GM21723 (cell line): ENCODE results near the gene TMEM31.
"Not testable (repeated sequence)": the region's sequence is repeated elsewhere in the genome, so short reads cannot be mapped to it uniquely, and the experiment has no call there.

Source experiments
- ATAC-seq: cut with Tn5 transposase; IDR thresholded peaks from one replicate; pipeline ENCODE4 v1.9.1; 2021; ENCODE audit warnings: mild to moderate bottlenecking, moderate library complexity; ENCODE audit not compliant: unreplicated experiment

TMEM31 gene

GRCh38 chrX:103722505-103722904 lies 11.8 kb downstream of the TMEM31 start:
- ATAC-seq = no peak

GRCh38 chrX:103726477-103726876 lies 15.8 kb downstream of the TMEM31 start:
- no peak for ATAC-seq

GRCh38 chrX:103727115-103727514 lies 16.4 kb downstream of the TMEM31 start:
- no peak for ATAC-seq

- ATAC-seq = no peak
These were observed 18.3 kb downstream of the TMEM31 start for GRCh38 chrX:103729015-103729414.

- no peak for ATAC-seq
These were observed 19.6 kb downstream of the TMEM31 start for GRCh38 chrX:103730147-103730795.

- no peak for ATAC-seq
These were observed 20.2 kb downstream of the TMEM31 start for GRCh38 chrX:103730796-103731493.

GRCh38 chrX:103733017-103733416 lies 22.3 kb downstream of the TMEM31 start:
- no peak for ATAC-seq

GRCh38 chrX:103734125-103734760 lies 23.5 kb downstream of the TMEM31 start:
- ATAC-seq = no peak

GRCh38 chrX:103737696-103738095 lies 27.0 kb downstream of the TMEM31 start:
- ATAC-seq = no peak

- ATAC-seq = no peak
These were observed 28.7 kb downstream of the TMEM31 start for GRCh38 chrX:103739421-103739820.

GRCh38 chrX:103741879-103742278 lies 31.2 kb downstream of the TMEM31 start:
- ATAC-seq = no peak

- no peak for ATAC-seq
These were observed 31.6 kb downstream of the TMEM31 start for GRCh38 chrX:103742339-103742738.

GRCh38 chrX:103747163-103747562 lies 36.5 kb downstream of the TMEM31 start:
- no peak for ATAC-seq

GRCh38 chrX:103754401-103754800 lies 43.7 kb downstream of the TMEM31 start:
- no peak for ATAC-seq

- no peak for ATAC-seq
These were observed 46.0 kb downstream of the TMEM31 start for GRCh38 chrX:103756736-103757135.

- ATAC-seq = no peak
These were observed 47.8 kb downstream of the TMEM31 start for GRCh38 chrX:103758555-103758954.

GRCh38 chrX:103763541-103763940 lies 52.8 kb downstream of the TMEM31 start:
- not testable (repeated sequence) for ATAC-seq
